ENCODE measurements around the gene JUND. TPM values are rescaled to one million over a fixed set of nuclear protein-coding genes. Genes with fewer than 3 reads are reported as not detected.

Gene JUND
- total and polyA plus RNA-seq, 2 of the 8 experiments (the other 6 are each of a cell fraction or from before 2014, with no cell fraction given) = 54.0 to 77.5 TPM

GRCh38 chr19:18281082-18282020 lies at the start of gene JUND (continued):
- 0 out of 2 replicates have a peak, but pooled peaks have one; percentile 9 for TF ChIP-seq CHD2 (IDR thresholded peaks at IDR 0.05; ENCODE audit: low read length)
- TF ChIP-seq EZH2 (IDR thresholded peaks at IDR 0.05; ENCODE audit: low read depth, low read length, severe bottlenecking) = no peak
- TF ChIP-seq TCF12 (IDR thresholded peaks at IDR 0.05; ENCODE audit: low read depth, low read length) = no peak
- no peak for TF ChIP-seq GABPA (IDR thresholded peaks at IDR 0.05; ENCODE audit: borderline replicate concordance, insufficient read depth, low read length)
- peak; percentile 91 for TF ChIP-seq JUN (IDR thresholded peaks at IDR 0.05; ENCODE audit: low read depth, low read length)
- TF ChIP-seq SIRT6 (IDR thresholded peaks at IDR 0.05; ENCODE audit: low read length) = no peak

Data from H1 (cell line).